Activated CD8-positive, alpha-beta T cell treated with anti-CD3 and anti-CD28 coated beads for 36 hours (primary cell): ENCODE results near the gene ATAT1. TPM values are rescaled to one million over a fixed set of nuclear protein-coding genes. Genes with fewer than 3 reads are reported as not detected.
A peak's percentile ranks its signal among the peaks of the same experiment; 100 is the strongest.
"Not testable (repeated sequence)": the region's sequence is repeated elsewhere in the genome, so short reads cannot be mapped to it uniquely, and the experiment has no call there.

Source experiments
- ATAC-seq: fragments of 200-7000 bp; cut with Tn5 transposase; one replicate; pipeline ENCODE4 v1.10.0; 2021; ENCODE audit warnings: mild to moderate bottlenecking, moderate library complexity
- CTCF ChIA-PET: fragments of 350-600 bp; sonication (Branson Sonifier 250); formaldehyde crosslinking; loops from one replicate; lab custom pipeline; 2021; ENCODE audit warnings: antibody characterized with exemption; lab: Charles Lee
- POLR2A ChIA-PET: fragments of 350-600 bp; sonication (Branson Sonifier 250); formaldehyde crosslinking; loops from one replicate; lab custom pipeline; 2021; ENCODE audit warnings: antibody characterized with exemption; lab: Charles Lee
- DNase-seq: peaks from one replicate; pipeline ENCODE4 v3.0.0-alpha.2; 2020
- H3K27ac Mint-ChIP-seq: one replicate; pipeline ENCODE4 v1.8.0; 2021; ENCODE audit warnings: mild to moderate bottlenecking, mixed read lengths
- H3K27me3 Mint-ChIP-seq: one replicate; pipeline ENCODE4 v1.8.0; 2021; ENCODE audit warnings: mixed read lengths
- H3K36me3 Mint-ChIP-seq: one replicate; pipeline ENCODE4 v1.8.0; 2021; ENCODE audit warnings: low read depth, mixed read lengths
- H3K4me1 Mint-ChIP-seq: one replicate; pipeline ENCODE4 v1.8.0; 2021; ENCODE audit warnings: low read depth, mixed read lengths
- H3K4me3 Mint-ChIP-seq: one replicate; pipeline ENCODE4 v1.8.0; 2021; ENCODE audit warnings: mild to moderate bottlenecking, moderate library complexity, mixed read lengths
- H3K9me3 Mint-ChIP-seq: one replicate; pipeline ENCODE4 v1.8.0; 2021; ENCODE audit warnings: mixed read lengths
- intact Hi-C: fragments of 100-400 bp; cut with micrococcal nuclease; formaldehyde crosslinking; loops from one replicate; pipeline ENCODE4 v1.10.0; 2022
- total RNA-seq, 2 experiments: library from RNA; stranded (reverse); gene quantifications; one replicate each; pipeline ENCODE4 v1.2.3, GENCODE V29; 2021
- TF ChIP-seq, protein P1 (sequence below): fragments of 200-600 bp; IDR thresholded peaks from one replicate; pipeline ENCODE4 v1.8.0; 2022; ENCODE audit warnings: antibody characterized with exemption, mild to moderate bottlenecking

The ATAT1 gene
- total RNA-seq, 2 experiments from 2014 or later, result 7.5 to 7.8 TPM

DNA sequence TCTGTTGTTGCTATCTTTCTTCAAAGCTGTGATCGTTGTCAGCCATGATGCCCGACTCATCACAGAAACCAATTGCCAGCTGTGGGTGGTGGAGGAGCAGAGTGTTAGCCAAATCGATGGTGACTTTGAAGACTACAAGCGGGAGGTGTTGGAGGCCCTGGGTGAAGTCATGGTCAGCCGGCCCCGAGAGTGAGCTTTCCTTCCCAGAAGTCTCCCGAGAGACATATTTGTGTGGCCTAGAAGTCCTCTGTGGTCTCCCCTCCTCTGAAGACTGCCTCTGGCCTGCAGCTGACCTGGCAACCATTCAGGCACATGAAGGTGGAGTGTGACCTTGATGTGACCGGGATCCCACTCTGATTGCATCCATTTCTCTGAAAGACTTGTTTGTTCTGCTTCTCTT is 36.2 kb upstream of the ATAT1 start:
- ChIA-PET POLR2A (interaction anchor here (0.7 to 3.9 kb wide), 10 partner anchors 10 to 497 kb away, joined by 3 to 29 read pairs (median 4); partner anchors contain the start of gene PRR3), CTCF (interaction anchor here (0.7 to 2.1 kb wide), 8 partner anchors 10 to 140 kb away, joined by 3 to 13 read pairs (median 4); no protein-coding TSS in a partner anchor)
- H3K36me3 Mint-ChIP-seq, result peaks cover 55% of the 10 kb centered on the region
- peak overlapping the region; percentile 47 for H3K27ac Mint-ChIP-seq
- H3K27me3 Mint-ChIP-seq, result no peaks in the 10 kb centered on the region
- no peaks in the 10 kb centered on the region for H3K9me3 Mint-ChIP-seq
- DNase-seq (no peak), ATAC-seq (no peak)
- TF ChIP-seq, protein P1, sequence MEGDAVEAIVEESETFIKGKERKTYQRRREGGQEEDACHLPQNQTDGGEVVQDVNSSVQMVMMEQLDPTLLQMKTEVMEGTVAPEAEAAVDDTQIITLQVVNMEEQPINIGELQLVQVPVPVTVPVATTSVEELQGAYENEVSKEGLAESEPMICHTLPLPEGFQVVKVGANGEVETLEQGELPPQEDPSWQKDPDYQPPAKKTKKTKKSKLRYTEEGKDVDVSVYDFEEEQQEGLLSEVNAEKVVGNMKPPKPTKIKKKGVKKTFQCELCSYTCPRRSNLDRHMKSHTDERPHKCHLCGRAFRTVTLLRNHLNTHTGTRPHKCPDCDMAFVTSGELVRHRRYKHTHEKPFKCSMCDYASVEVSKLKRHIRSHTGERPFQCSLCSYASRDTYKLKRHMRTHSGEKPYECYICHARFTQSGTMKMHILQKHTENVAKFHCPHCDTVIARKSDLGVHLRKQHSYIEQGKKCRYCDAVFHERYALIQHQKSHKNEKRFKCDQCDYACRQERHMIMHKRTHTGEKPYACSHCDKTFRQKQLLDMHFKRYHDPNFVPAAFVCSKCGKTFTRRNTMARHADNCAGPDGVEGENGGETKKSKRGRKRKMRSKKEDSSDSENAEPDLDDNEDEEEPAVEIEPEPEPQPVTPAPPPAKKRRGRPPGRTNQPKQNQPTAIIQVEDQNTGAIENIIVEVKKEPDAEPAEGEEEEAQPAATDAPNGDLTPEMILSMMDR, result no peak
- intact Hi-C loops, result no loop called here
- peaks cover 6% of the 10 kb centered on the region for H3K4me1 Mint-ChIP-seq
- no peak overlapping the region for H3K4me3 Mint-ChIP-seq

DNA sequence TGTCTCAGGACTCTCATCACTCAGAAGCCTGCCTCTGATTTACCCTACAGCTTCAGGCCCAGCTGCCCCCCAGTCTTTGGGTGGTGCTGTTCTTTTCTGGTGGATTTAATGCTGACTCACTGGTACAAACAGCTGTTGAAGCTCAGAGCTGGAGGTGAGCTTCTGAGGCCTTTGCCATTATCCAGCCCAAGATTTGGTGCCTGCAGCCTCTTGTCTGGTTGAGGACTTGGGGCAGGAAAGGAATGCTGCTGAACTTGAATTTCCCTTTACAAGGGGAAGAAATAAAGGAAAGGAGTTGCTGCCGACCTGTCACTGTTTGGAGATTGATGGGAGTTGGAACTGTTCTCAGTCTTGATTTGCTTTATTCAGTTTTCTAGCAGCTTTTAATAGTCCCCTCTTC is 35.7 kb upstream of the ATAT1 start:
- Mint-ChIP-seq H3K36me3 (peaks cover 52% of the 10 kb centered on the region), H3K4me3 (no peak overlapping the region), H3K27me3 (no peaks in the 10 kb centered on the region), H3K4me1 (peaks cover 6% of the 10 kb centered on the region), H3K27ac (peak overlapping the region; percentile 53), H3K9me3 (no peaks in the 10 kb centered on the region)
- intact Hi-C loops, result no loop called here
- no peak for ATAC-seq
- DNase-seq, result no peak
- POLR2A ChIA-PET, result interaction anchor here (0.8 to 3.9 kb wide), 7 partner anchors 9 to 143 kb away, joined by 3 to 29 read pairs (median 6); no protein-coding TSS in a partner anchor
- CTCF ChIA-PET, result interaction anchor here (1.1 to 2.1 kb wide), 7 partner anchors 10 to 138 kb away, joined by 4 to 13 read pairs (median 5); no protein-coding TSS in a partner anchor
- TF ChIP-seq, protein P1, result no peak

DNA sequence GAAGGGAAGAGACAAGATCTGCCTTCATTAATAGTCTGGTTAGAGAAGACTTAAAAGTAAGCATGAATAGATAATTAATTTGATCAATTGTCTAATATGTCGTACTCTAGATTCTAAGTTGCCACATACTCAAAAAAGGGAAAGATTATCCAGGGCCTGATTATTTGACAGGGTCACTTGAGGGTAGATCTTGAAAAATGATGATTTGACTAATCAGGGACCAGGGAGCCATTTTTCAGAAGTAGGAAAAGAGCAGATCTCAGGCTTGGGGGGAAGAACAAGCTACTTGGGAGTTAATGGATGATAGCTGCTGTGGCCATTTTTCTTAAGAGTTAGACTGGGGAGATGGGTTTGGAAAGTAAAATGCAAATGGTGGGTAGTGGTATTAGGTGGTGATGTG is 34.4 kb upstream of the ATAT1 start:
- Mint-ChIP-seq H3K4me1 (peaks cover 10% of the 10 kb centered on the region), H3K27ac (peak overlapping the region; percentile 5), H3K27me3 (no peaks in the 10 kb centered on the region), H3K4me3 (no peak overlapping the region), H3K9me3 (no peaks in the 10 kb centered on the region), H3K36me3 (peaks cover 45% of the 10 kb centered on the region)
- DNase-seq (no peak), ATAC-seq (no peak)
- ChIA-PET POLR2A (interaction anchor here (0.8 to 3.9 kb wide), 7 partner anchors 8 to 106 kb away, joined by 3 to 29 read pairs (median 8); no protein-coding TSS in a partner anchor), CTCF (interaction anchor here (1.1 to 10.1 kb wide), 4 partner anchors 8 to 110 kb away, joined by 3 to 115 read pairs (median 4); no protein-coding TSS in a partner anchor)
- TF ChIP-seq, protein P1, result no peak
- intact Hi-C loops, result no loop called here

DNA sequence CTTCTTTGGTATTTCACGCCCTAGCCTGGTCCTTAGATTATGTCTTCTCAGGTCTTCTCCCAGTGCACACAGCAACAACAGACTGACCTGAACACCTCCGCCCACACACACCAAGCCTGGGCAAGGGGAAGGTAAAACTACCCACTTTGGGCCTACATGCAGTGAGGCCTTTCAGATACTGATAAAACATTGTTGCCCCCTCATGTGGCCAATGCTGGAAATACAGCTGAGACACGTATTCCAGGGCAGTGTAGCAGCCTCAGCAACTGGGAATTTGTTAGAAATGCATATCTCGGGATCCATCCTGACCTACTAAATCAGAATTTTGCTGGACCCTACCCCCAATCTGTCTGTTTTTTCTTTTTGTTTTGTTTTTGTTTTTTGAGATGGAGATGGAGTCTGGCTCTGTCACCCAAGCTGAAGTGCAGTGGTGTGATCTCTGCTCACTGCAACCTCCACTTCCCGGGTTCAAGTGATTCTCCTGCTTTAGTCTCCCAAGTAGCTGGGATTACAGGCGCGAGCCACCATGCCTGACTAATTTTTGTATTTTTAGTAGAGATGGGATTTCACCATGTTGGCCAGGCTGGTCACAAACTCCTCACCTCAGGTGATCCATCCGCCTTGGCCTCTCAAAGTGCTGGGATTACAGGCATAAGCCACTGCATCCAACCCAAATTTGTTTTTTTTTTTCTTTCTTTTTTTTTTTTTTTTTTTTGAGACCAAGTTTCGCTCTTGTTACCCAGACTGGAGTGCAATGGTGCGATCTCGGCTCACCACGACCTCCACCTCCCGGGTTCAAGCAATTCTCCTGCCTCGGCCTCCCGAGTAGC is 29.1 kb upstream of the ATAT1 start:
- H3K4me1 Mint-ChIP-seq, H3K4me3 Mint-ChIP-seq, H3K27me3 Mint-ChIP-seq, H3K9me3 Mint-ChIP-seq: not testable (repeated sequence)
- TF ChIP-seq, protein P1, result peak; percentile 91
- H3K27ac Mint-ChIP-seq, result peak overlapping the region; percentile 46
- DNase-seq, result peak; percentile 92
- ChIA-PET CTCF (interaction anchor here (0.6 to 10.1 kb wide), 32 partner anchors 9 to 490 kb away, joined by 3 to 115 read pairs (median 6); partner anchors contain the start of genes ABCF1, DHX16, MRPS18B and PRR3), POLR2A (interaction anchor here (0.6 to 9.5 kb wide), 18 partner anchors 12 to 221 kb away, joined by 3 to 121 read pairs (median 4); partner anchors contain the start of genes MRPS18B and PPP1R10)
- peaks cover 24% of the 10 kb centered on the region for H3K36me3 Mint-ChIP-seq
- peak; percentile 88 for ATAC-seq
- intact Hi-C loops, result loop anchor here (2.0 to 5.0 kb wide), 2 partner anchors 57 to 110 kb away; partner anchors contain the start of gene HLA-E
